HG03378 (cell line): ENCODE results near the gene ROBO4.
A peak's percentile ranks its signal among the peaks of the same experiment; 100 is the strongest.

Experiments
- ATAC-seq: cut with Tn5 transposase; IDR thresholded peaks from one replicate; pipeline ENCODE4 v1.9.1; 2021; ENCODE audit warnings: mild to moderate bottlenecking, moderate library complexity; ENCODE audit not compliant: unreplicated experiment

ROBO4 gene

GRCh38 chr11:124844664-124845079 is 53.0 kb downstream of the ROBO4 start:
- ATAC-seq: no peak

- no peak for ATAC-seq
Observed at GRCh38 chr11:124843616-124843910, 54.1 kb downstream of the ROBO4 start.

- ATAC-seq: no peak
Observed at GRCh38 chr11:124842305-124842704, 55.4 kb downstream of the ROBO4 start.

DNA sequence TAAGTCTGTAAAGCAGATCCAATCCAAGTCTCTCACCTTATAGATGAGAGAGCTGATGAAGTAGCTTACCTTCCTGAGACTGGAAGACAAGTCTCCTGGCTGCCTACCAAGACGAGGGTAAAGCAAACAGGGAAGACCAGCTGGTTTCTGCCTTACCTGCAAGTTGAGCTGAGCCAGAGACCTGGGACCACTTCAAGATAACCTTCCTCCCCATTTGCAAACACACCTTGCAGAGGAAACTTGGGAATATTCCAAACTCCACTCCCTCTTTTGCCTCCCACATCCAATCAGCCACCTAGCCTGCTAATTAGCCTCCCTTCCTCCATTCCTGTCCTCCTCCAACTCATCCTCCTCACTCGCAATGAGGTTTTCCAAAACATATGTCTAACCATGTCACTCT is 55.8 kb downstream of the ROBO4 start:
- ATAC-seq: no peak

DNA sequence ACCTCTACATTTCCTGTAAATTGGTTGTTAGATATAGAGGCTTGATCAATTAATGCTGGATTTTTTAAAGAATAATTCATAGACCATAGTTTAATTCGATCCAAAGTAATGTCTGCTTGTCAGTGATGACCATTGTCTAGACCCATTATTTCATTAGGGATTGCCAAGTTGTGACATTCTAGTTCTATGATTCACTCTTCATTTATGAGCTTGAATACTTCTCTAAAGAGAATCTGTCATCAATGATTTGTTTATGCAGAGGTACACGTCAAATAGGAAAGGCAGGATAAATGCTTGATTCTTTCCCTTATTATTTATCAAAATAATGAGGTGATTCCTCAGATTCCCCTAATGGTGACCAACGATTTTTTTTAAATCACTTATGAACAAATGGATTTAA is 56.5 kb downstream of the ROBO4 start:
- ATAC-seq: no peak

DNA sequence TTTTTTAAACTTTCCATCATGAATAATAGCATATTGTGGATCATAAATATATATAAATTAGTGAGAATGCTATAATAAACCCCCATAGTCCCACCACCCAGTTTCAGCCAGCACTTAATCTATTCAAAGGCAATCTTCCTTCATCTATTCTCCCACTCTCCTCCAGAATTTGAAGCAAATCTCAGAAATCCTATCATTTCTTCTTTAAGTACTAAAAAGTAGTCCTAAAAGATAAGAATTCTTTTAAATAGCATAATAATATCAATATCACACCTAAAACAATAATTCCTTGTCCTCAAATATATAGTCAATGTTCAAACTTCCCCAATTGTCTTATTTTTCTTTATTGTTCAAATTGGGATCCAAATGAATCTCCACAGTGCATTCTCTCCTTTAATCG is 57.0 kb downstream of the ROBO4 start:
- no peak for ATAC-seq

- ATAC-seq: no peak
Observed at GRCh38 chr11:124839972-124840621, 57.6 kb downstream of the ROBO4 start.

DNA sequence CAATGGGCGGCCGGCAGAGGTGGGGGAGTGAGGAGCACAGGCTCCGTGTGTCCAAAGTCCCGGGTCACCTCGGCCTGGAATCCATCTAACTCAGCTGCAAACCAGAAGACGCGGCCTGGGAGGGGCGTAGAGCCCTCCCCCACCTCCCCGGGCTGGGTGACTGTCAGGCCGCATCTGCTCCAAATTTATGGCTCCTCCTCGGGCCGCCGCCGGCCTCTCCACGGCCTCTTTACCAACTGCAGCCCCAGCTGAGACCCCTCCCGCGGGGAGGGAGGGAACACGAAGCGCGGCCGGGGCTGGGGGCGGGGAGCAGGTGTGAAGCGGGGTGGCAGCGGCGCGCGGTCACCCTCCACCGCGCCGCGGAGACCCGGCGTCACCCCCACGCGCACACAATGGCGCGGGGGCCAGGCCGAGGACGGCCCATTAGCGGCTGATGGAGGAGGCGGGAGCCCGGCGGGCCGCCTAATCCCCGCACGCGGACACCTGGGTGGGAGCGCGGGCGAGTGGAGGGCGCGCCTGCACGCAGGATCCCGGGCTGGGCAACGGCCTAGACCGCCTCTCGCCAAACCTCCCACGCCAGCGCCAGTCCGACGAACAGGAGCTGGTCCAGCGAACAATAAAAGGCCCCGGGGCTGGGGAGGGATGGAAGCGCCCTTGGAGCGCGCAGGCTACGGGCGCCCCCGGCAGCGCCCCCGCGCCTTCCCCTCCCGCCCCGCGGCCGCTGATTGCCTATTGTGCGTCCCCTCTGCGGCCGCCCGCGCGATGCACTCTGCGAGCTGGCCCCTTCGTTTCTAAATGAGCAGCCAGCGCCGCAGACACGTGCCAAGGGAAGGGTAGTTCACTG is 58.3 kb downstream of the ROBO4 start:
- ATAC-seq: no peak

DNA sequence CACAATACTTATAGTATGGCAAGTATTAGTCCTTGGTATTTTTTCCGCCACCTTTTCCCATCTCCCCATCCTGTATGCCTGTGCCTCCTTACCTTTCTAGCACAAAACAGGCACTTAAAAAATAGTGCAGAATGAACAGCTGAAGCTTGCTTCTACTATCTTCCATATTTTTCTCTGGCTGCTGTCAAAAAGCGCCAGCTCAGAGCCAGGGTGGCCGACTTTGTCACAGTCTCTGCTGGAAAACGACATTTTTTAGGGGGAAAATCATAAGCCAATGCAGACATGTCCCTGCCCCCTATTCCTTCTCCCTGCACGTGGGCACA is 58.9 kb downstream of the ROBO4 start:
- ATAC-seq: no peak

DNA sequence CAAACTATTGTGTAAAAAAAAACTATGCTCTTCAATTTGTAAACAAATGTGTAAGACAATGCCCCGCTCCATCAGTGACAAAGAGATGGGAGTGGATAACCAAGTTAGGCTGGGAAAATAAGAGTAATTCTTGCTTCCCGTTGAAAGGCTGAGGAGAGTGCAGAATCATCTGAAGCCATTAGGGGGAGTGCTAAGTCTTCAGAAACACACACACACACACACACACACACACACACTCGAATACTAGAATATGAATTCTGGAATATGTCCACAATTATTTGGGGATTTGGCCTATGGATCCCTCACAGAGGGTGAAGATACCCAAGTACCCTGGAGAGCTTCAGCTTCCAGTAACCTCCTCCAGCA is 60.2 kb downstream of the ROBO4 start:
- peak; percentile 31 for ATAC-seq

DNA sequence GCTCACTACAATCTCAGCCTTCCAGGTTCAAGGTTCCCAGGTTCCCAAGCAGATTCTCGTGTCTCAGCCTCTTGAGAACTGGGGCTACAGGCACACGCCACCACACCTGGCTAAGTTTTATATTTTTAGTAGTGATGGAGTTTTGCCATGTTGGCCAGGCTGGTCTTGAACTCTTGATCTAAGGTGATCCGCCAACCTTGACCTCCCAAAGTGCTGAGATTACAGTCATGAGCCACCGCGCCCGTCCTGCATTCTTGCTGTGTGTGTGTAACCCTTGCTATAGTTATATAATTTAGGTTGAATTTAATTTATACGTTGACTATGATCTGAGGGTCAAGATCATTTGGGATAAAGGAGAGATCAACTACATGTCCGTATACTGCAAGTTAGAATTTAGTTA is 61.7 kb downstream of the ROBO4 start:
- no peak for ATAC-seq

DNA sequence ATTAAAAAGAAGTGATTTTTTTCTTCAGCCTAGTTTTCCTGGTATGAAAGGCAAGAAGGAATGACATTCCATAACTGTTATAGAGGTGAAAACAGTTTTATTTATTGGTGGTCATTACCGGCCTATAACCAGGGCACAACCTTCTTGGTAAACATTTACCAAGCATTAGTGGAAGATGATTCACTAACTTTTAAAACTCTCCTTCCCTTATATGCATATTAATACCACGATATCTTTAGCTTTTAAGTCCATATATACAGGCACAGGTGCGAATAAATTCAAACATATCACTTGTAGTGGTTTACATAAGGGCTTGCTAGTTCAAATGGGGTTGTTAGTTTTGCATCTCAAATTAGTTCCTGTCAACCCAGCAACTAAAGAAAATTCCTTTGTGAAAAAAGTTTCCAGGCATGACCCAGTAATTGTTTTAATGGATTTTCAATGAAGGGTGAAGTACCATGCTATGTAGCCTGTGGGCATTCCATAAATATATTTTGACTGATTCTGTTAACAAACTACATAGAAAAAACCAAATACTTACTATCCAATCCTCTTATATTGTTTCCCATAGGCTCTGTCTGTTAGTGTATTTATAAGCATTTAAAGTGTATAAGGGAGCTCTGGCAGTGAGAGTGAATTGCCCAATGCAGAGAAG is 63.0 kb downstream of the ROBO4 start:
- ATAC-seq: no peak
